Ovary (tissue), 9 donors: ENCODE data around the gene LSAMP. TPM values are rescaled to one million over a fixed set of nuclear protein-coding genes. Genes with fewer than 3 reads are reported as not detected.

Experiments
- DNase-seq, 5 donors: peaks; one replicate each; pipeline ENCODE4 v3.0.0-alpha.2; 2019 to 2020
- H3K27ac ChIP-seq, 2 donors: fragments of 200-600 bp; one replicate each; pipeline versions ENCODE4 v1.5.1 to v1.8.0; 2019 to 2022
- H3K27me3 ChIP-seq: fragments of 200-600 bp; one replicate; pipeline ENCODE4 v1.8.0; 2022
- H3K36me3 ChIP-seq: fragments of 200-600 bp; sonication (generic); one replicate; pipeline ENCODE4 v1.5.1; 2019
- H3K4me1 ChIP-seq: one replicate; pipeline ENCODE4 v1.8.1; 2013; ENCODE audit warnings: mild to moderate bottlenecking, moderate library complexity; ENCODE audit not compliant: insufficient read depth
- H3K4me3 ChIP-seq: fragments of 200-600 bp; sonication (generic); one replicate; pipeline ENCODE4 v1.5.1; 2017
- H3K9me3 ChIP-seq, 2 donors: fragments of 200-600 bp in 1 of 2; sonication (generic) in 1 of 2; one replicate each; pipeline versions ENCODE4 v1.5.1 to v1.8.1; 2013 to 2019; ENCODE audit warnings: mild to moderate bottlenecking in 1 of 2, moderate library complexity in 1 of 2
- EP300 ChIP-seq: sonication (generic); formaldehyde crosslinking; IDR thresholded peaks from one replicate; pipeline ENCODE4 v1.6.1; 2017; ENCODE audit warnings: antibody characterized with exemption
- POLR2A ChIP-seq: fragments of 450-650 bp; IDR thresholded peaks from one replicate; pipeline ENCODE4 v1.6.1; 2017; ENCODE audit warnings: antibody characterized with exemption, mild to moderate bottlenecking, moderate library complexity
- WGBS, 3 donors: extraction: QIAGEN DNeasy Blood & Tissue Kit in 1 of 3; methylation state at CpG; one replicate each; pipeline versions ENCODE4 v1.1.5 to v1.1.7; 2013 to 2017; 5-methylcytosine and 5-hydroxymethylcytosine counted together
- intact Hi-C, 4 donors: fragments of 100-400 bp; cut with DNase I; formaldehyde crosslinking; loops; one replicate each; pipeline versions ENCODE4 v1.11.0 to v1.15.1; 2022 to 2023
- polyA plus RNA-seq, 2 donors: library from polyadenylated mRNA; stranded (reverse); fragments of 200-250 nt in 1 of 2; fragments of 350-450 nt in 1 of 2; fragmentation: Illumina TruSeq in 1 of 2; extraction: RNeasy Lipid Tissue Mini Kit (QIAGEN cat#74804) in 1 of 2; gene quantifications; one replicate each; pipeline ENCODE4 v1.2.3, GENCODE V29; 2013 to 2014
- total RNA-seq, 7 donors: library from RNA; depleted of rRNA in 2 of 7; stranded (reverse); fragments of >200 nt in 2 of 7; fragmentation: NEBNext Ultra II Directional in 3 of 7; extraction: Animal tissue kit (Norgen Biotek cat#: 25700) in 3 of 7; gene quantifications; one replicate each; pipeline versions ENCODE4 v1.1.0 to v1.2.4, GENCODE V29; 2016 to 2023
- TF ChIP-seq, protein P1 (sequence below), 3 donors: fragments of 450-650 bp in 2 of 3; fragments of 200-600 bp in 1 of 3; IDR thresholded peaks; one replicate each; pipeline versions ENCODE4 v1.5.1 to v1.8.0; 2016 to 2022; ENCODE audit warnings: antibody characterized with exemption in 3 of 3, mild to moderate bottlenecking in 1 of 3
- donor health status: DM: no; HTN: no; CAD: no; lungs with moderate emphysema.
- donor health status: DM: no; HTN: no; CAD: no.
- donor health status: Bipolar disorder and iron deficiency.
- donor health status: DM: yes; HTN: yes; CAD: no.
- donor health status: DM: no; HTN: no; CAD: no.
- donor health status: DM: yes; HTN: yes; CAD: no.

The LSAMP gene
- total and polyA plus RNA-seq, 9 donors: 1.1 to 13.0 (median 5.4) TPM

DNA sequence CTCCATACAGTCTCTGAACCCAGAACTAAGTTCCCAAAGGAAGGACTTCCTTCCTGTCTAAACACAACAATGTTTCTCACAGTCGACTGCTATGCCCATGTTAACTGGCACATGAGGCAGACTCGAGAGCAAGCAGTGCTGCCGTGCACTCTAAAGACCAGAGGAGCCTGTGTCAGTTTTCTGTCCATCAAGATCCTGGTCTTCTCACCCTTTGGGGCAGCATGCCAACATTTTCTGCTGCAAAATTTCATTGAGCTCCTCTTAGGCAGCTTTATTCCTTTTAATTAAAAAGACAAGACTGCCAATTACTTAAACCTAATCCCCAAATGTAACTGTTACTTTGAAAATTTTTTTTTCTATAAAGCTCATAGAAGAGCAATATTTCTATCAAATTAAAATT, 616.9 kb downstream of the LSAMP start:
- Histone ChIP-seq H3K27ac (no peak overlapping the region), H3K4me1 (no peaks in the 10 kb centered on the region), H3K36me3 (no peaks in the 10 kb centered on the region), H3K4me3 (no peak overlapping the region), H3K9me3 (no peaks in the 10 kb centered on the region), H3K27me3 (no peaks in the 10 kb centered on the region)
- 63 to 78% (median 72%) methylated on average over 3 of the region's 3 CpGs for WGBS, 3 donors
- TF ChIP-seq, protein P1, sequence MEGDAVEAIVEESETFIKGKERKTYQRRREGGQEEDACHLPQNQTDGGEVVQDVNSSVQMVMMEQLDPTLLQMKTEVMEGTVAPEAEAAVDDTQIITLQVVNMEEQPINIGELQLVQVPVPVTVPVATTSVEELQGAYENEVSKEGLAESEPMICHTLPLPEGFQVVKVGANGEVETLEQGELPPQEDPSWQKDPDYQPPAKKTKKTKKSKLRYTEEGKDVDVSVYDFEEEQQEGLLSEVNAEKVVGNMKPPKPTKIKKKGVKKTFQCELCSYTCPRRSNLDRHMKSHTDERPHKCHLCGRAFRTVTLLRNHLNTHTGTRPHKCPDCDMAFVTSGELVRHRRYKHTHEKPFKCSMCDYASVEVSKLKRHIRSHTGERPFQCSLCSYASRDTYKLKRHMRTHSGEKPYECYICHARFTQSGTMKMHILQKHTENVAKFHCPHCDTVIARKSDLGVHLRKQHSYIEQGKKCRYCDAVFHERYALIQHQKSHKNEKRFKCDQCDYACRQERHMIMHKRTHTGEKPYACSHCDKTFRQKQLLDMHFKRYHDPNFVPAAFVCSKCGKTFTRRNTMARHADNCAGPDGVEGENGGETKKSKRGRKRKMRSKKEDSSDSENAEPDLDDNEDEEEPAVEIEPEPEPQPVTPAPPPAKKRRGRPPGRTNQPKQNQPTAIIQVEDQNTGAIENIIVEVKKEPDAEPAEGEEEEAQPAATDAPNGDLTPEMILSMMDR (IDR thresholded peaks at IDR 0.05): no peak
- TF ChIP-seq POLR2A (no peak), EP300 (no peak)
- intact Hi-C loops: no loop called here
- DNase-seq: no peak

DNA sequence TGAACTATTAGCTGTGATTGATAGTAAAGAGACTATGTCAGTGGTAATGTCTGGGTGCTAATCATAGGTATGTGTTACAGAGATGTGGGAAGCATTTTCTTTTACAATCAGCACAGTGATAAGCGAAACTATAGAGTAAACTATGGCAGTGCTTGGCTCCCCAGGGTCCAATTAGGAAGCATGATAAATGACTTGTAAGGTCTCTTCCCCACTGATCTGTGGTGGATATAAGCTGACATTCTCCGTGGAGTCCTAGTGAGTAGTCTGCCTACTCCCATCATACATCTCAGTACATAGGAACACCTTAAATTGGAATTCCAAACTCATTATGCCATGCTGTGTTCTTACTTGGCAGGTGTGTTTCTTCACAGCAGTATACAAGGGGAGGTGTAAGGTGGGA, 617.8 kb downstream of the LSAMP start:
- WGBS, 3 donors: 86 to 90% (median 90%) methylated on average over 2 of the region's 2 CpGs
- no peaks in the 10 kb centered on the region for H3K9me3 ChIP-seq
- DNase-seq: no peak
- H3K27me3 ChIP-seq: no peaks in the 10 kb centered on the region
- H3K4me1 ChIP-seq: no peaks in the 10 kb centered on the region
- no peak overlapping the region for H3K27ac ChIP-seq
- intact Hi-C loops: no loop called here
- H3K4me3 ChIP-seq: no peak overlapping the region
- H3K36me3 ChIP-seq: no peaks in the 10 kb centered on the region
- TF ChIP-seq EP300 (no peak), POLR2A (no peak)
- TF ChIP-seq, protein P1 (IDR thresholded peaks at IDR 0.05): no peak

DNA sequence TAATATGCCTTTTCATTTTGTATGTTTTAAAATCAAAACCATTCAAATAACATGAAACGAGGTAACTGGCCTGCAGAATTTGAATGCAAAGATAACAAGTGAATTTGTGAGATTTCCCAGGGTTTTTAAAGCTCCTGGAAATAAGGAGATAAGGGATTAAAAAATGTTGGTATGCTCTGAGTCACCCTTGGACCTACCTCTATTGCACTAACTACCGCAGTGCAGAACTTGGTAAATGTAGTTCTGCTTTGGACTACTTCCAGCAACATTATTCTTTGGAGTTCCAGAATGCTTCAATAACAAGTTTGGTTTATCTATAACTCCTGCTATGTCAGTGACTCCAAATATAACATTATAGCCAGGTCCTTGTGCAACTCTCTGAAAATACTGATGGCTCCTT, 620.2 kb downstream of the LSAMP start:
- no peak for DNase-seq
- Histone ChIP-seq H3K27ac (no peak overlapping the region), H3K4me3 (no peak overlapping the region), H3K4me1 (no peaks in the 10 kb centered on the region), H3K9me3 (no peaks in the 10 kb centered on the region), H3K27me3 (no peaks in the 10 kb centered on the region), H3K36me3 (no peaks in the 10 kb centered on the region)
- TF ChIP-seq EP300: no peak
- TF ChIP-seq, protein P1 (IDR thresholded peaks at IDR 0.05): no peak
- TF ChIP-seq POLR2A: no peak
- WGBS, 3 donors: 15 to 35% (median 27%) methylated on average over 2 of the region's 2 CpGs
- intact Hi-C loops: no loop called here

DNA sequence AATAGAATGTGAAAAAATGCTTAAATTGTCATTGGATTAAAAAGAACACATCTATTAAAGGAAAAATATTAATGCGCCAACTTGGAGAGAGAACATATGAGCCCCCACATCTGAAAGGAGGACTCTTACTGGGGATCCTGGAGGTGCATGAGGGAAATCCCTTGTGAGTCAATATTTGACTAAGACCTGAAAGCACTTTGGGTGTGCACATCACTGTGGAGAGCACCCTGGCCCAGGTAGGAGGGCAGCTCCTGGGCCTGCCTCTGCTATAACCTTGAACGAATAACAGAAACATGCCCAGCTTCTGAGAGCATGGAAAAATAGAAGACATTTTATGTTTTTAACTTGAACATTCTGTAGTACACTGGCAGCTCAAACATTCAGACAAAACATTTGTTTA, 622.2 kb downstream of the LSAMP start:
- Histone ChIP-seq H3K36me3 (no peaks in the 10 kb centered on the region), H3K9me3 (no peaks in the 10 kb centered on the region), H3K4me3 (no peak overlapping the region), H3K27ac (no peak overlapping the region), H3K27me3 (no peaks in the 10 kb centered on the region), H3K4me1 (no peaks in the 10 kb centered on the region)
- DNase-seq: no peak
- intact Hi-C loops: no loop called here
- 88 to 94% (median 93%) methylated on average over 2 of the region's 2 CpGs for WGBS, 3 donors
- TF ChIP-seq, protein P1 (IDR thresholded peaks at IDR 0.05): no peak
- TF ChIP-seq POLR2A: no peak
- no peak for TF ChIP-seq EP300

DNA sequence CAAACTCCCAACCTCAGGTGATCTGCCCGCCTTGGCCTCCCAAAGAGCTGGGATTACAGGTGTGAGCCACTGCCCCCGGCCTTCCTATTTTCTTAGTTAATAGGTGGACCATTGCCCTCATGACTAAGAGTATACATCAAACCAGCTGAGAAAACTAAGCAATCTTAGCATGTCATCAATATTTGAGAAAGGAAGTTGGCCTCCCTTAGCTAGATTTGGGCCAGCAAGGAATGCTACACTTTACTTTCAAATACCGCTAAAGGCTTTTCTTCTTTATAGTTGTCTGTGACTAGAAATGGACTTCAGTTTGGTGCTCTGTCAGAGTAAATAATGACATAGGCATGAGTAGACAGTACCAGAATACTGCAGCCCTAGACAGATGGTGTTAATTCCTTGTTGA, 622.7 kb downstream of the LSAMP start:
- 97% methylated on average over 3 of the region's 3 CpGs for WGBS, 3 donors
- Histone ChIP-seq H3K4me3 (no peak overlapping the region), H3K27me3 (no peaks in the 10 kb centered on the region), H3K36me3 (no peaks in the 10 kb centered on the region), H3K9me3 (no peaks in the 10 kb centered on the region), H3K27ac (no peak overlapping the region), H3K4me1 (no peaks in the 10 kb centered on the region)
- no peak for DNase-seq
- TF ChIP-seq POLR2A (no peak), EP300 (no peak)
- TF ChIP-seq, protein P1 (IDR thresholded peaks at IDR 0.05): no peak
- intact Hi-C loops: no loop called here
